ENCODE data around the gene NELFB. TPM values are rescaled to one million over a fixed set of nuclear protein-coding genes. Genes with fewer than 3 reads are reported as not detected.

The NELFB gene
- total RNA-seq, 1 experiment from 2014 or later, result 71.7 TPM

DNA sequence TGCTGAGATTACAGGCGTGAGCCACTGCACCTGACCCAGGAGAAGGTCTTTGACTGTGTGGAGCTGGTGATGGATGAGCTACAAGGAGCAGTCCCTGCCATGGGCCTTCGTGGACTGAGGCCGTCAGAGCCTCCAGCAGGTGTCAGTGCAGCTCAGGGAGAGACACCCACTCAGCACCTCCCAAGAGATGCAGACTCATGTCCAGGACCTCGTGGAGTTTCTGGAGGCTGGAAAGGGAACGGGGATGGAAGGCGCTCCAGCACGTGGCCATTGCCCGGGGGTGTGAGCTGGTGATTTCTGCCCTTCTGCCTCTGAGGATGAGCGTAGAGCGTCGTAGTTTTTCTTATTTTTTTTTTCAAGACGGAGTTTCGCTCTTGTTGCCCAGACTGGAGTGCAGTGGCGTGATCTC, 31.9 kb downstream of the NELFB start:
- H3K9me3 ChIP-seq (ENCODE audit: control insufficient read depth, low read depth, low read length), result no peaks in the 10 kb centered on the region
- peak; percentile 82 for DNase-seq
- no peak overlapping the region for H4K5ac ChIP-seq (ENCODE audit: insufficient read length, low read depth, low read length)
- H3K23ac ChIP-seq (ENCODE audit: insufficient read length, low read depth, low read length), result no peak overlapping the region
- no peak overlapping the region for H3K18ac ChIP-seq (ENCODE audit: insufficient read length, low read depth, low read length)
- H3K36me3 Mint-ChIP-seq (ENCODE audit: insufficient read depth in 1 of 3, low read depth in 3 of 3), result peaks cover 4% of the 10 kb centered on the region in 3 experiments; a peak in 5 of 7 replicates
- no peak overlapping the region for H4K91ac ChIP-seq (ENCODE audit: insufficient read length, low read depth, low read length)
- no peak overlapping the region for H3K4ac ChIP-seq (ENCODE audit: low read depth, low read length)
- no peak overlapping the region for H3K56ac ChIP-seq (ENCODE audit: insufficient read length, low read depth, low read length)
- no peaks in the 10 kb centered on the region for H3K4me1 ChIP-seq (ENCODE audit: insufficient read depth, low read length)
- no peak overlapping the region for H2BK15ac ChIP-seq (ENCODE audit: low read depth, low read length)
- H3K27me3 ChIP-seq (ENCODE audit: insufficient read depth, low read length), result no peaks in the 10 kb centered on the region
- H2AFZ ChIP-seq (ENCODE audit: low read length), result no peak overlapping the region
- H3K4me3 Mint-ChIP-seq, result peak overlapping the region in 1 of 2 experiments; percentile 25; a peak in 2 of 5 replicates
- no peak overlapping the region for H3K27ac ChIP-seq (ENCODE audit: insufficient read length, low read depth, low read length)
- no peak overlapping the region for H3K4me2 ChIP-seq (ENCODE audit: insufficient read depth, insufficient read length, low read length)
- peak; percentile 75 for TF ChIP-seq CTCF (conservative IDR thresholded peaks at IDR 0.05)
- H2BK120ac ChIP-seq (ENCODE audit: low read depth, low read length, poor library complexity, severe bottlenecking), result no peak overlapping the region
- H3K14ac ChIP-seq (ENCODE audit: insufficient read depth, low read length), result no peak overlapping the region
- no peak overlapping the region for H4K8ac ChIP-seq (replicated peaks; ENCODE audit: insufficient read length, low read depth, low read length)
- H3K4me1 Mint-ChIP-seq, result peaks cover 0 to 4% of the 10 kb centered on the region in 2 experiments; a peak in 1 of 4 replicates
- H2BK20ac ChIP-seq (ENCODE audit: low read depth, low read length, poor library complexity, severe bottlenecking), result no peak overlapping the region
- H2BK5ac ChIP-seq (ENCODE audit: insufficient read length, low read length), result no peak overlapping the region
- no peak overlapping the region for H2AK5ac ChIP-seq (ENCODE audit: insufficient read length, low read length)
- H3K27me3 Mint-ChIP-seq (ENCODE audit: low read depth), result peaks cover 28% of the 10 kb centered on the region
- no peak overlapping the region for H3T11ph ChIP-seq (ENCODE audit: low read length)
- H3K9ac ChIP-seq (ENCODE audit: extremely low read depth, insufficient read length, low read length), result no peak overlapping the region
- H2BK12ac ChIP-seq (ENCODE audit: insufficient read length, low read depth, low read length), result no peak overlapping the region
- no peaks in the 10 kb centered on the region for H4K20me1 ChIP-seq (ENCODE audit: control insufficient read depth, insufficient read depth, insufficient read length)
- no peaks in the 10 kb centered on the region for H3K23me2 ChIP-seq (ENCODE audit: insufficient read length, low read depth, low read length, poor library complexity, severe bottlenecking)
- WGBS (ENCODE audit: extremely low coverage, insufficient read length, low lambda C conversion rate), result no CpG with 5 or more reads among the region's 14 CpGs
- no peak overlapping the region; a peak in 1 of 7 replicates for H3K27ac Mint-ChIP-seq
- H3K9me3 Mint-ChIP-seq, result peaks cover 4 to 7% of the 10 kb centered on the region in 2 experiments
- H3K79me1 ChIP-seq (ENCODE audit: insufficient read depth, low read depth, low read length, poor library complexity, severe bottlenecking), result no peaks in the 10 kb centered on the region
- H3K79me2 ChIP-seq (ENCODE audit: insufficient read depth, low read length), result no peaks in the 10 kb centered on the region

Data from H9 (cell line).